ENCODE data around the gene BRD9. TPM values are rescaled to one million over a fixed set of nuclear protein-coding genes. Genes with fewer than 3 reads are reported as not detected.
"Not testable (repeated sequence)": the region's sequence is repeated elsewhere in the genome, so short reads cannot be mapped to it uniquely, and the experiment has no call there.

The BRD9 gene
- total RNA-seq, 1 donor from 2014 or later = 22.4 TPM

DNA sequence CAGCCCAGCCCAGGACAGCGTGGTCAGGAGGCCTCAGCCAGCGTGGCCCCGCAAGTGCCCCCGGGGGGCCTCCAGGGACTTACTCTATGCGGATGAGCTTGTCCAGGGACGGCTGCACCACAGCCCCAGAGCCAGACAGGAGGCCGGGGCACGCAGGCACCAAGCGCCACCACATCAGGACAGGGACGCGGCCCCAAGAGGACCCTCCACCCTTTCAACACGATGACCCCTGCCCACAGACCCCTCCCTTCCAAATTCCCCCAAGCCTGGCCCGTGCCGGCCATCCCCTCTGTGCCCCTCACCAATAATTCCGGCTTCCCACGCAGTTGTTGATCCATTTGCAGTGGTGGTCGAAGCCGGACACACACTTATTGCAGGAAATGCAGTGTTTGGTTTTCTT is 45.4 kb downstream of the BRD9 start:
- H3K9me3 ChIP-seq (ENCODE audit: control insufficient read depth in 3 of 3, low read length in 3 of 3); H3K27ac ChIP-seq (ENCODE audit: low read depth, low read length); H3K9ac ChIP-seq (ENCODE audit: low read depth in 1 of 3, low read length in 3 of 3); H3K4me3 ChIP-seq (ENCODE audit: low read length in 3 of 3); H3K36me3 ChIP-seq (ENCODE audit: control insufficient read depth in 3 of 3, insufficient read depth in 3 of 3, low read length in 3 of 3): not testable (repeated sequence)
- peaks cover 9 to 25% (median 13%) of the 10 kb centered on the region in 3 donors for H3K27me3 ChIP-seq (ENCODE audit: control insufficient read depth in 3 of 3, insufficient read depth in 3 of 3, low read length in 3 of 3)
- H3K4me1 ChIP-seq (ENCODE audit: control insufficient read depth in 3 of 3, insufficient read depth in 3 of 3, low read length in 3 of 3) = peaks cover 4 to 10% (median 6%) of the 10 kb centered on the region in 3 donors

DNA sequence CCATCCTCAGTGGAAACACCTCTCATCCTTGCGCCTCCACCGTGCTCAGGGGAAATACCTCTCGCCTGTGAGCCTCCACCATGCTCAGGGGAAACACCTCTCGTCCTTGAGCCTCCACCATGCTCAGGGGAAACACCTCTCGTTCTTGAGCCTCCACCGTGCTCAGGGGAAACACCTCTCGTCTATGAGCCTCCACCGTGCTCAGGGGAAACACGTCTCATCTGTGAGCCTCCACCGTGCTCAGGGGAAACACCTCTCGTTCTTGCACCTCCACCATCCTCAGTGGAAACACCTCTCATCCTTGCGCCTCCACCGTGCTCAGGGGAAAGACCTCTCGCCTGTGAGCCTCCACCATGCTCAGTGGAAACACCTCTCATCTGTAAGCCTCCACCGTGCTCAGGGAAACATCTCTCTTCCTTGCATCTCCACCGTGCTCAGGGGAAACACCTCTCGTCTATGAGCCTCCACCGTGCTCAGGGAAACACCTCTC is 46.0 kb downstream of the BRD9 start:
- H3K9ac ChIP-seq (ENCODE audit: low read depth in 1 of 3, low read length in 3 of 3); H3K36me3 ChIP-seq (ENCODE audit: control insufficient read depth in 3 of 3, insufficient read depth in 3 of 3, low read length in 3 of 3): not testable (repeated sequence)

DNA sequence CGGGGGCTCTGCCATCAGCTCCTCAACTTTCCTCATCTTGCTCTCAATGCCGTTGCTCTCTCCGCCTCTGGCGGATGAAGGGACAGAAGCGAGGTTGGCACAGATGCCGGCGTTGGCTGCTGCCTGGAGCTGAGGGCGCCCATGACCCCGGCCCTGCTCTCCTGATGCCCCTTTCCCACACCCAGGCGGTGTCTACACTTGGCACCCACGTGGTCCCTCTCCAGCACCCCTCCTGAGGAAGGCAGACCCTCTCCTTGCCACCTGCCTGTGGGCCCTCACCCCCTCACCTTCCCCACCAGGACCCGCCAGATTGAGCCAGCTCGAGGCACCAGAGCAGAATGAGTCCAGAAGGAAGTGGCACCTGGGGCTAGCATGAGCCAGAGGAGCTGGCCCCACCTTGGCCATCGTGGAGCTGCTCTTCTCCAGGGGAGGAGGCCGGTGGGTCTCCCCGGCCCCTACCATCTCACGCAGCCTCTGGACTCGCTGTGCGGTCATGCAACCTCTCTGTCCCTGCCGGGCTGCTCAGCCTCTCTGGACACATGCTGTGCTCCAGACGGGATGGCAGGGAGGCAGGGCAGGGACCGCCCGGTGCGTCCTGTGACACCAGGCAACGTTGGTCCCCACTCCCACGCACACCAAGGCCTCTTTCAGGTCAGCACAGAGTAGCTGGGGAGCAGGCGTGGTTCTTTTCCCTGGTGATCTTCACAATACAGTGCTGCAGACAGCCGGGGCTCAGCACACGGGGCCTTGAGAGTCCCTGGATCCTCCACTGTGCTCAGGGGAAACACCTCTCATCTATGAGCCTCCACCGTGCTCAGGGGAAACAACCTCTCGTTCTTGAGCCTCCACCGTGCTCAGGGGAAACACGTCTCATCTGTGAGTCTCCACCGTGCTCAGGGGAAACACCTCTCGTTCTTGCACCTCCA is 46.7 kb downstream of the BRD9 start:
- not testable (repeated sequence) for H3K9ac ChIP-seq (ENCODE audit: low read depth in 1 of 3, low read length in 3 of 3)

More for the DNA sequence above, 46.0 kb downstream of the BRD9 start:
- not testable (repeated sequence) for H3K27ac ChIP-seq (ENCODE audit: low read depth, low read length); H3K4me3 ChIP-seq (ENCODE audit: low read length in 3 of 3); H3K9me3 ChIP-seq (ENCODE audit: control insufficient read depth in 3 of 3, low read length in 3 of 3)
- Histone ChIP-seq H3K4me1 (ENCODE audit: control insufficient read depth in 3 of 3, insufficient read depth in 3 of 3, low read length in 3 of 3) (peaks cover 4 to 10% (median 6%) of the 10 kb centered on the region in 3 donors), H3K27me3 (ENCODE audit: control insufficient read depth in 3 of 3, insufficient read depth in 3 of 3, low read length in 3 of 3) (peaks cover 6 to 20% (median 13%) of the 10 kb centered on the region in 3 donors)

DNA sequence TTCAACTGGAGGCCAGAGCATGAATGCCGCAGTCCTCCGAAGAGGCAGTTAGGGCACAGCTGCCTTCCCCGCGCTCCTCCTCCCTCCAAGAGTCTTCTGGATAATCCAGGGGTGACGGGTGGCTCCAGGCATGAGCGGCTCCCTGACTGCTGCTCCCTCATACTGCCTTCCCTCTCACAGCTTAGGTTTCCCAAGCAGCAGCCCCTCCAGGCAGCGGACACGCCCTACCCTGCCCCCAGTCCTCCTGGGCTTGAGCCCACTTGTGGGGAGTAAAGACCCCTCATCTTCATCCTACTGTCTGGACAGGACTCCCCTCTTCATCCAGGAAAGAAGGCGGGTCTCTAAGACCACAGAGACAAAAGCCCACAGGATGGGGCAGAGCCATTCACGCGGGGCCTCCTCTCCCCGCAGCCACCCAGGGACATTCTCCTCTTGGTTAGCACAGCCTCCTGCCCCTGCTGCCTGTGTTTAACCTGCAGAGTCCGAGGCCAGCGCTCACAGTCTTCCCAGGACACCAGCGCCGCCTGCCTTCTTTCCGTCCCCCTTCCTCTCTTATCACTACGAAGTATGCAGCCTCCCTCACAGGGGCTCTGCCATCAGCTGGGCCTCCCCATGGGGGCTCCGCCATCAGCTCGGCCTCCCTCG is 47.4 kb downstream of the BRD9 start:
- H3K27me3 ChIP-seq (ENCODE audit: control insufficient read depth in 3 of 3, insufficient read depth in 3 of 3, low read length in 3 of 3); H3K4me1 ChIP-seq (ENCODE audit: control insufficient read depth in 3 of 3, insufficient read depth in 3 of 3, low read length in 3 of 3); H3K9me3 ChIP-seq (ENCODE audit: control insufficient read depth in 3 of 3, low read length in 3 of 3); H3K9ac ChIP-seq (ENCODE audit: low read depth in 1 of 3, low read length in 3 of 3); H3K27ac ChIP-seq (ENCODE audit: low read depth, low read length); H3K36me3 ChIP-seq (ENCODE audit: control insufficient read depth in 3 of 3, insufficient read depth in 3 of 3, low read length in 3 of 3); H3K4me3 ChIP-seq (ENCODE audit: low read length in 3 of 3): not testable (repeated sequence)

More for the DNA sequence above, 46.7 kb downstream of the BRD9 start:
- H3K36me3 ChIP-seq (ENCODE audit: control insufficient read depth in 3 of 3, insufficient read depth in 3 of 3, low read length in 3 of 3); H3K4me1 ChIP-seq (ENCODE audit: control insufficient read depth in 3 of 3, insufficient read depth in 3 of 3, low read length in 3 of 3); H3K4me3 ChIP-seq (ENCODE audit: low read length in 3 of 3); H3K27ac ChIP-seq (ENCODE audit: low read depth, low read length); H3K9me3 ChIP-seq (ENCODE audit: control insufficient read depth in 3 of 3, low read length in 3 of 3): not testable (repeated sequence)
- H3K27me3 ChIP-seq (ENCODE audit: control insufficient read depth in 3 of 3, insufficient read depth in 3 of 3, low read length in 3 of 3) = peaks cover 5 to 14% (median 11%) of the 10 kb centered on the region in 3 donors

DNA sequence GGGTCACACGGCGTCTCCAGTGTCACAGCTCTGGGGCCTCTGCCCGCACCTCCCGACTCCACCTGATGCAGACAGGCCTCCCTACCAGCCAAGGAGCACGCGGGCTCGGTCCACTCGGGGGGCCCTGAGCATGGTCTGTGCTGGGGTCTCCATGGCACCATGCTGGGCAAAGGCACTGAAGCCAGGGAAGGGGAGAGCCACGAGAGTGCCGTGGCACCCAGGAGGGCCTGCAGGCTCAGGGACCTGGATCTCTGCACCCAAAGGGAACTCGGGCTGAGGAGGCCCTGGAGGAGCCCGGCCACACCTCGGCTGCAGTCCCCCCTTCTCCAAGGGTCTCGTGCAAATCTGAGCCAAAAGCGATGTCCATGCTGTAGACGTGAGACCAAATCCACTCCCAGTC is 48.2 kb downstream of the BRD9 start:
- not testable (repeated sequence) for H3K4me1 ChIP-seq (ENCODE audit: control insufficient read depth in 3 of 3, insufficient read depth in 3 of 3, low read length in 3 of 3); H3K27me3 ChIP-seq (ENCODE audit: control insufficient read depth in 3 of 3, insufficient read depth in 3 of 3, low read length in 3 of 3); H3K9ac ChIP-seq (ENCODE audit: low read depth in 1 of 3, low read length in 3 of 3)

DNA sequence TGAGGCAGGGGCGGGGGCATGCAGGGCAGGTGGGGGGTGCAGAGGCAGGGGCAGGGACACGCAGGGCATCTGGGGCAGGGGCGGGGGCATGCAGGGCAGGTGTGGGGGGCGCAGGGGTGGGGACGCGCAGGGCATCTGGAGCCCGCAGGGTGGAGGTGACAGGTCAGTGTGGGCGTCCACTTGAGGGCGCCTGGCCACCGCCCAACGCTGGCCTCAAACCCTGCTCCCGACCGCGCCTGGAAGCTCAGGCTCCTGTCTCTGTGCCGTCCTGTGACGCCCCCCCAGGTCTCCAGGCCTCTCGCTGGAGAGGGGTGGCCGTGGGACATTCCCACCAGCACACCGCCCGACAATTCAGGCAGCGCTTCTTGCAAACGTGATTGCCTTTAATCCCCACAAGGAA is 48.7 kb downstream of the BRD9 start:
- not testable (repeated sequence) for H3K36me3 ChIP-seq (ENCODE audit: control insufficient read depth in 3 of 3, insufficient read depth in 3 of 3, low read length in 3 of 3); H3K4me3 ChIP-seq (ENCODE audit: low read length in 3 of 3); H3K9ac ChIP-seq (ENCODE audit: low read depth in 1 of 3, low read length in 3 of 3); H3K4me1 ChIP-seq (ENCODE audit: control insufficient read depth in 3 of 3, insufficient read depth in 3 of 3, low read length in 3 of 3); H3K27me3 ChIP-seq (ENCODE audit: control insufficient read depth in 3 of 3, insufficient read depth in 3 of 3, low read length in 3 of 3); H3K27ac ChIP-seq (ENCODE audit: low read depth, low read length); H3K9me3 ChIP-seq (ENCODE audit: control insufficient read depth in 3 of 3, low read length in 3 of 3)

More for the DNA sequence above, 48.2 kb downstream of the BRD9 start:
- not testable (repeated sequence) for H3K4me3 ChIP-seq (ENCODE audit: low read length in 3 of 3); H3K9me3 ChIP-seq (ENCODE audit: control insufficient read depth in 3 of 3, low read length in 3 of 3); H3K27ac ChIP-seq (ENCODE audit: low read depth, low read length); H3K36me3 ChIP-seq (ENCODE audit: control insufficient read depth in 3 of 3, insufficient read depth in 3 of 3, low read length in 3 of 3)

DNA sequence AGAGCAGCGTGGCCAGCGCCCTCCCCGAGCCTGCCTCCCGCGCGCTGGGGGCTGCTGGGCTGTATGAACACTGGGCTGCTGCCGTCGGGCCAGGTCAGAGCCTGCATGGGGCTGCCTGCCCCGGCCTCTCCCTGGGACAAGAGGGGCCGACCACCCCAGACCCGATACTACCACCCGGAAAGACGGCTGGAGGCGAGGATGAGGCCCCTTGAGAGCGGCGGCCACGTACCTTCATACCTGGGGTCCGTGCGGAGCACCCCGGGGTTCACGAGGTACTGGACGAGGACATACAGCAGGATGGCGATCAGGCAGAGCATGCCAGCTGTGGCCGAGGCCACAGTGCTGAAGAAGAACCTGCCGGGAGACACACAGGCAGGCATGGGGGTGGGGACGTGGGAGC is 49.2 kb downstream of the BRD9 start:
- not testable (repeated sequence) for H3K36me3 ChIP-seq (ENCODE audit: control insufficient read depth in 3 of 3, insufficient read depth in 3 of 3, low read length in 3 of 3); H3K27ac ChIP-seq (ENCODE audit: low read depth, low read length); H3K9me3 ChIP-seq (ENCODE audit: control insufficient read depth in 3 of 3, low read length in 3 of 3); H3K9ac ChIP-seq (ENCODE audit: low read depth in 1 of 3, low read length in 3 of 3); H3K27me3 ChIP-seq (ENCODE audit: control insufficient read depth in 3 of 3, insufficient read depth in 3 of 3, low read length in 3 of 3); H3K4me3 ChIP-seq (ENCODE audit: low read length in 3 of 3); H3K4me1 ChIP-seq (ENCODE audit: control insufficient read depth in 3 of 3, insufficient read depth in 3 of 3, low read length in 3 of 3)

DNA sequence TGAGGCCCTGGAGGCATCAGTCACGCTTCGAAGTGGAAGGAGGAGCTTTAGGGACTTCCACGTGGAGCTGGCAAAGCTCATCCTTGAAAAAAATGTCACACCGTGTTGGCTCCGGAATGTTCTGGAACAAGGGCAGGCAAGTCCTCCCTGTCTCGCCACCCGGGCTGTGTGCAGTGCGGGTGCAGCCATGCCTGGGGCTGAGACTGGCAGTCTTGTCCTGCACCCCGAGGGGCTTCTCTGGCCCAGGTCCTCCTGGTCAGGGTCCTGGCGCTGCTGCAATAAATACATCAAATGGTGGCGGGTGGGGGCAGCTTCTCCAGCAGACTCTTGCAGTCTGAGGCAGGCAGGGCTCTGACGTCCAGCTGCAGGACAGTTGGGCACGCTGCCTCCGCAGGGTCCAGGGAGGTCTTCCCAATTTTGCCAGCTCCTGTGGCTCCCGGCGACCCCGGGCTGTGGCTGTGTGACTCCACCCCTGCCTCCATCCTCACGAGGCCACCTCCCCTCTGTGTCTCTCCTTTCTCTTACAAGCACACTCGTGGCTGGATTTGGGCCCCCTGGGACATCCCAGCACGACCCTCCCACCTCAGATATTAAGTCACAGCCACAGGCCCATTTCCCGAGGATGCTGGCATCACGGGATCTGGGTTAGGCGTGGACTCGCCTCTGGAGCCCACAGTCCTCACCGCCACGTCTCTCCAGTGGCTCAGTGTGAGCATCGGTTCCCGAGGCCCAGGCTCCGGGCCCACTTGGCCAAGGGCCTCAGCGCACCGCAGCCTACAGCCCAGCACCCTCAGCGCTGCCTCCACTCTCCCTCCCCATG is 50.0 kb downstream of the BRD9 start:
- H3K27ac ChIP-seq (ENCODE audit: low read depth, low read length); H3K36me3 ChIP-seq (ENCODE audit: control insufficient read depth in 3 of 3, insufficient read depth in 3 of 3, low read length in 3 of 3); H3K27me3 ChIP-seq (ENCODE audit: control insufficient read depth in 3 of 3, insufficient read depth in 3 of 3, low read length in 3 of 3); H3K4me1 ChIP-seq (ENCODE audit: control insufficient read depth in 3 of 3, insufficient read depth in 3 of 3, low read length in 3 of 3); H3K9ac ChIP-seq (ENCODE audit: low read depth in 1 of 3, low read length in 3 of 3); H3K4me3 ChIP-seq (ENCODE audit: low read length in 3 of 3); H3K9me3 ChIP-seq (ENCODE audit: control insufficient read depth in 3 of 3, low read length in 3 of 3): not testable (repeated sequence)

DNA sequence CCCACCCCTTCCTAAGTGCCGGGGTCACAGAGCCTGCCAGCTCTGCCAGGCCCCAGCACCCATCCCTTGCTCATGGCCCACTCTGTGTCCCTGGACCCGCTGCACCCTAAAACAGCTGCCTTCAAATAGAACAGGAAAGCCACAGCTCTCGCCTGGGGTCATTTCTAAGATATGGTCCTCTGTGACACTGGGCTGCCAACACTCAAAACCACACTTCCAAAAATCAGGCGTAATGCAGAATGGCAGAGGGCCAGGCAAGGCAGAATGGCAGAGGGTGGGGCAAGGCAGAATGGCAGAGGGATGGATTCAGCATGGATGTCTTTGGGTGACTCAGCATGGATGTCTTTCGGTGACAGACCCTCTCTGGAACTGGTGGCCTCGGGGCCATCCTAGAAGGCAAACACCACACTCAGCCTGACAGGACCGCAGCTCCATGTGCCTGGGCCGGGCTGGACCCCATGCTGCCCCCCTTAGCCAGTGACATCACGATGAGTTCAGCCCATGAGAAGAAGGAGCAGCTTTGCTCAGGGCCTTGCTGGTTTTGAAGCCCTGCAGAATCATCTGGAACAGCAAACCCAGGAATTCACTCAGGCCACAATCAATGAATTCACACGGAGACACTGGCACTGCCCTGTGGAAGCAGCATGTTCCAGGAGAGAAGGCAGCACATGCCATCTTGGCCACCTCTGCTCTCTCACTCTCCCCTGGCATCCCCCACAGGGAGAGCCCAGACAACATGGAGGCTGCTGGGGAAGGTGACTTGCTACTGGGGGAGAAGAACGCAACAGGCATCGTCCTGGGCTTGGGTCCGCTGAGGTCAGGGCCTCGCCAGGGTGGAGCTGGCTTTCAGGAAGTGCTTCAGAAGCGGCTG is 50.8 kb downstream of the BRD9 start:
- H3K9me3 ChIP-seq (ENCODE audit: control insufficient read depth in 3 of 3, low read length in 3 of 3); H3K36me3 ChIP-seq (ENCODE audit: control insufficient read depth in 3 of 3, insufficient read depth in 3 of 3, low read length in 3 of 3): not testable (repeated sequence)

More for the DNA sequence above, 50.8 kb downstream of the BRD9 start:
- H3K4me1 ChIP-seq (ENCODE audit: control insufficient read depth in 3 of 3, insufficient read depth in 3 of 3, low read length in 3 of 3); H3K27me3 ChIP-seq (ENCODE audit: control insufficient read depth in 3 of 3, insufficient read depth in 3 of 3, low read length in 3 of 3); H3K9ac ChIP-seq (ENCODE audit: low read depth in 1 of 3, low read length in 3 of 3); H3K4me3 ChIP-seq (ENCODE audit: low read length in 3 of 3); H3K27ac ChIP-seq (ENCODE audit: low read depth, low read length): not testable (repeated sequence)

All from skeletal muscle tissue (tissue), 4 donors.